Keratinocyte (primary cell): ENCODE results near the gene CDC42EP5.

ENCODE experiments used
- CTCF ChIP-seq, 3 experiments: IDR thresholded peaks in 1 of 3; conservative IDR thresholded peaks in 1 of 3; optimal IDR thresholded peaks in 1 of 3; 2 replicates in 2 of 3; 3 replicates in 1 of 3; pipeline versions ENCODE3 to v1.5.1; 2011; ENCODE audit warnings: low read length in 3 of 3, mild to moderate bottlenecking in 3 of 3, moderate library complexity in 2 of 3, control low read depth in 1 of 3, inconsistent platforms in 1 of 3; ENCODE audit not compliant: insufficient read depth in 2 of 3; ENCODE audit errors: extremely low read depth in 1 of 3
- EZH2 ChIP-seq: IDR thresholded peaks from one replicate; pipeline ENCODE4 v1.6.1; 2012; ENCODE audit warnings: inconsistent platforms, mild to moderate bottlenecking, low read length, moderate library complexity

GRCh38 chr19:54493967-54494585 is 21.0 kb upstream of the CDC42EP5 start:
- TF ChIP-seq CTCF (optimal IDR thresholded peaks at IDR 0.05 in 1 of 3, IDR thresholded peaks at IDR 0.05 in 1 of 3, conservative IDR thresholded peaks at IDR 0.05 in 1 of 3; ENCODE audit: extremely low read depth in 1 of 3, insufficient read depth in 2 of 3, low read length in 3 of 3) (no peak), EZH2 (no peak)
